Keratinocyte (primary cell): ENCODE data around the gene TAF11. TPM values are rescaled to one million over a fixed set of nuclear protein-coding genes. Genes with fewer than 3 reads are reported as not detected.

ENCODE experiments used
- DNase-seq: peaks from one replicate; pipeline ENCODE4 v3.0.0-alpha.2; 2011; ENCODE audit warnings: low read depth, missing footprints, low spot score
- FAIRE-seq: peaks from 2 replicates; lab custom pipeline; 2011; peaks lifted over from hg19 to GRCh38; lab: Jason Lieb, UNC
- H2AFZ ChIP-seq: 2 replicates; pipeline ENCODE4 v1.6.0; 2012; ENCODE audit warnings: low read length, control low read depth, inconsistent platforms; ENCODE audit not compliant: control insufficient read depth
- H3K27ac ChIP-seq: 2 replicates; pipeline ENCODE4 v1.5.1; 2011; ENCODE audit warnings: low read length; ENCODE audit not compliant: control insufficient read depth, insufficient read depth
- H3K27me3 ChIP-seq: 3 replicates; pipeline ENCODE4 v1.6.0; 2011; ENCODE audit warnings: low read length; ENCODE audit not compliant: control insufficient read depth, insufficient read depth; ENCODE audit errors: extremely low read depth
- H3K36me3 ChIP-seq, 2 experiments: 2 replicates in 1 of 2; 3 replicates in 1 of 2; pipeline ENCODE4 v1.5.1; 2011; ENCODE audit warnings: low read length in 2 of 2, mild to moderate bottlenecking in 1 of 2; ENCODE audit not compliant: control insufficient read depth in 2 of 2, insufficient read depth in 2 of 2; ENCODE audit errors: extremely low read depth in 1 of 2
- H3K4me1 ChIP-seq: 3 replicates; pipeline ENCODE4 v1.5.1; 2011; ENCODE audit warnings: low read length; ENCODE audit not compliant: control insufficient read depth, insufficient read depth; ENCODE audit errors: extremely low read depth
- H3K4me2 ChIP-seq: 3 replicates; pipeline ENCODE4 v1.6.0; 2011; ENCODE audit warnings: low read depth, low read length; ENCODE audit not compliant: control insufficient read depth, insufficient read depth; ENCODE audit errors: extremely low read depth
- H3K4me3 ChIP-seq, 3 experiments: fragments of 200-600 bp in 1 of 3; sonication (generic) in 1 of 3; 2 replicates in 2 of 3; 3 replicates in 1 of 3; pipeline ENCODE4 v1.5.1; 2011 to 2016; ENCODE audit warnings: low read length in 3 of 3, mild to moderate bottlenecking in 3 of 3, control low read depth in 2 of 3, inconsistent platforms in 1 of 3, low read depth in 1 of 3, mixed read lengths in 1 of 3, mixed run types in 1 of 3, moderate library complexity in 1 of 3; ENCODE audit not compliant: control insufficient read depth in 2 of 3, insufficient read depth in 2 of 3; ENCODE audit errors: extremely low read depth in 1 of 3
- H3K79me2 ChIP-seq: 2 replicates; pipeline ENCODE4 v1.6.0; 2012; ENCODE audit warnings: low read length; ENCODE audit not compliant: control insufficient read depth, insufficient read depth
- H3K9ac ChIP-seq: 3 replicates; pipeline ENCODE4 v1.6.0; 2011; ENCODE audit warnings: low read length; ENCODE audit not compliant: control insufficient read depth, insufficient read depth; ENCODE audit errors: extremely low read depth
- H3K9me1 ChIP-seq: 3 replicates; pipeline ENCODE4 v1.6.0; 2011; ENCODE audit warnings: low read length; ENCODE audit not compliant: control insufficient read depth, insufficient read depth; ENCODE audit errors: extremely low read depth
- H3K9me3 ChIP-seq: 2 replicates; pipeline ENCODE4 v1.5.1; 2012; ENCODE audit warnings: low read depth, low read length; ENCODE audit not compliant: control insufficient read depth
- H4K20me1 ChIP-seq: 3 replicates; pipeline ENCODE4 v1.6.0; 2011; ENCODE audit warnings: low read length; ENCODE audit not compliant: control insufficient read depth, insufficient read depth; ENCODE audit errors: extremely low read depth
- CTCF ChIP-seq, 3 experiments: IDR thresholded peaks in 1 of 3; conservative IDR thresholded peaks in 1 of 3; optimal IDR thresholded peaks in 1 of 3; 2 replicates in 2 of 3; 3 replicates in 1 of 3; pipeline versions ENCODE3 to v1.5.1; 2011; ENCODE audit warnings: low read length in 3 of 3, mild to moderate bottlenecking in 3 of 3, moderate library complexity in 2 of 3, control low read depth in 1 of 3, inconsistent platforms in 1 of 3; ENCODE audit not compliant: insufficient read depth in 2 of 3; ENCODE audit errors: extremely low read depth in 1 of 3
- EZH2 ChIP-seq: IDR thresholded peaks from one replicate; pipeline ENCODE4 v1.6.1; 2012; ENCODE audit warnings: inconsistent platforms, mild to moderate bottlenecking, low read length, moderate library complexity
- dilution Hi-C: fragments of 300-500 bp; cut with MboI; formaldehyde crosslinking; loops from one replicate; pipeline ENCODE4 v1.7.0; 2020; ENCODE audit warnings: low sequenced_read_pairs; ENCODE audit not compliant: extremely low pct_ligation_motif_present
- polyA plus RNA-seq, 5 experiments: library from polyadenylated mRNA; depleted of rRNA in 3 of 5; stranded (reverse) in 3 of 5; stranded (forward) in 1 of 5; unstranded in 1 of 5; fragments of >200 nt; gene quantifications; 1 replicate in 1 of 5; 2 replicates in 3 of 5; 3 replicates in 1 of 5; pipeline versions ENCODE4 v1.2.1 to v1.2.3, GENCODE V29; 2011 to 2012; ENCODE audit warnings: missing spikeins in 2 of 5, low read depth in 1 of 5, low replicate concordance in 1 of 5

The TAF11 gene
- polyA plus RNA-seq, 1 donor (not counting 4 experiments of a cell fraction or from before 2014, with no cell fraction given), result 31.5 TPM

- no peak for FAIRE-seq
- Histone ChIP-seq H3K9me1 (peaks cover 8% of the 10 kb centered on the region), H3K9ac (no peak overlapping the region), H4K20me1 (peaks cover 44% of the 10 kb centered on the region), H3K9me3 (no peaks in the 10 kb centered on the region), H3K79me2 (peaks cover 12% of the 10 kb centered on the region), H3K36me3 (no peaks in the 10 kb centered on the region), H3K4me1 (peaks cover 12% of the 10 kb centered on the region), H3K27ac (no peak overlapping the region), H3K4me3 (no peak overlapping the region), H3K27me3 (no peaks in the 10 kb centered on the region), H2AFZ (no peak overlapping the region), H3K4me2 (no peak overlapping the region)
- dilution Hi-C loops, result no loop called here
- no peak for TF ChIP-seq EZH2
- no peak for TF ChIP-seq CTCF (optimal IDR thresholded peaks at IDR 0.05 in 1 of 3, IDR thresholded peaks at IDR 0.05 in 1 of 3, conservative IDR thresholded peaks at IDR 0.05 in 1 of 3; ENCODE audit: extremely low read depth in 1 of 3, insufficient read depth in 2 of 3, low read length in 3 of 3)
- DNase-seq, result no peak
Observed at GRCh38 chr6:34911822-34912221, 24.0 kb upstream of the TAF11 start.

- DNase-seq (no peak), FAIRE-seq (no peak)
- Histone ChIP-seq H3K9ac (no peak overlapping the region), H3K36me3 (no peaks in the 10 kb centered on the region), H3K9me3 (no peaks in the 10 kb centered on the region), H2AFZ (no peak overlapping the region), H3K27me3 (no peaks in the 10 kb centered on the region), H3K4me1 (peaks cover 12% of the 10 kb centered on the region), H3K4me2 (no peak overlapping the region), H4K20me1 (peaks cover 38% of the 10 kb centered on the region), H3K27ac (no peak overlapping the region), H3K79me2 (peaks cover 10% of the 10 kb centered on the region), H3K9me1 (peaks cover 8% of the 10 kb centered on the region), H3K4me3 (no peak overlapping the region)
- no peak for TF ChIP-seq CTCF (optimal IDR thresholded peaks at IDR 0.05 in 1 of 3, IDR thresholded peaks at IDR 0.05 in 1 of 3, conservative IDR thresholded peaks at IDR 0.05 in 1 of 3; ENCODE audit: extremely low read depth in 1 of 3, insufficient read depth in 2 of 3, low read length in 3 of 3)
- no peak for TF ChIP-seq EZH2
- dilution Hi-C loops, result no loop called here
Observed at GRCh38 chr6:34909320-34909883, 21.6 kb upstream of the TAF11 start.
